Trophoblast cell (in vitro differentiated cells and primary cell): ENCODE measurements around the gene GRB10.

ENCODE experiments used
- DNase-seq, 2 donors: peaks; one replicate each; pipeline ENCODE4 v3.0.0-alpha.2; 2016
- H2AFZ ChIP-seq: 2 replicates; pipeline ENCODE4 v1.6.1; 2013; ENCODE audit warnings: low read length, moderate library complexity, mild to moderate bottlenecking; ENCODE audit not compliant: insufficient read depth, poor library complexity
- H2AK5ac ChIP-seq: 2 replicates; pipeline ENCODE4 v1.6.1; 2013; ENCODE audit warnings: mild to moderate bottlenecking, low read length
- H2BK120ac ChIP-seq: 2 replicates; pipeline ENCODE4 v1.6.1; 2013; ENCODE audit warnings: low read length, mild to moderate bottlenecking, moderate library complexity; ENCODE audit not compliant: insufficient read depth, poor library complexity
- H2BK12ac ChIP-seq: 2 replicates; pipeline ENCODE4 v1.6.1; 2013; ENCODE audit warnings: mild to moderate bottlenecking, low read length, moderate library complexity
- H2BK5ac ChIP-seq: 2 replicates; pipeline ENCODE4 v1.6.1; 2013; ENCODE audit warnings: low read length, low read depth, moderate library complexity, mild to moderate bottlenecking; ENCODE audit not compliant: poor library complexity
- H3K14ac ChIP-seq: 2 replicates; pipeline ENCODE4 v1.6.1; 2013; ENCODE audit warnings: mild to moderate bottlenecking, low read length
- H3K18ac ChIP-seq: 2 replicates; pipeline ENCODE4 v1.6.1; 2013; ENCODE audit warnings: mild to moderate bottlenecking, low read length
- H3K23ac ChIP-seq: 2 replicates; pipeline ENCODE4 v1.6.1; 2013; ENCODE audit warnings: low read length
- H3K27ac ChIP-seq: 2 replicates; pipeline ENCODE4 v1.5.1; 2013; ENCODE audit warnings: low read depth, mild to moderate bottlenecking, inconsistent platforms, low read length, moderate library complexity
- H3K27me3 ChIP-seq: 2 replicates; pipeline ENCODE4 v1.6.1; 2013; ENCODE audit warnings: inconsistent platforms, mild to moderate bottlenecking, low read length, moderate library complexity; ENCODE audit not compliant: insufficient read depth
- H3K36me3 ChIP-seq, 2 experiments: 1 replicate in 1 of 2; 2 replicates in 1 of 2; pipeline ENCODE4 v1.6.1; 2013; ENCODE audit warnings: low read length in 2 of 2, mild to moderate bottlenecking in 2 of 2, moderate library complexity in 1 of 2; ENCODE audit not compliant: insufficient read depth in 2 of 2, control insufficient read depth in 1 of 2
- H3K4ac ChIP-seq: 2 replicates; pipeline ENCODE4 v1.6.1; 2013; ENCODE audit warnings: low read depth, mild to moderate bottlenecking, low read length, moderate library complexity
- H3K4me1 ChIP-seq, 2 experiments: 1 replicate in 1 of 2; 2 replicates in 1 of 2; pipeline ENCODE4 v1.6.1; 2013; ENCODE audit warnings: low read length in 2 of 2, mild to moderate bottlenecking in 2 of 2, moderate library complexity in 1 of 2; ENCODE audit not compliant: insufficient read depth in 2 of 2, control insufficient read depth in 1 of 2
- H3K4me2 ChIP-seq: 2 replicates; pipeline ENCODE4 v1.6.1; 2013; ENCODE audit warnings: inconsistent platforms, mild to moderate bottlenecking, low read length, moderate library complexity
- H3K4me3 ChIP-seq: 2 replicates; pipeline ENCODE4 v1.5.1; 2013; ENCODE audit warnings: mild to moderate bottlenecking, low read depth, low read length, inconsistent platforms
- H3K79me1 ChIP-seq: one replicate; pipeline ENCODE4 v1.6.1; 2013; ENCODE audit warnings: low read length
- H3K79me2 ChIP-seq: 2 replicates; pipeline ENCODE4 v1.6.1; 2013; ENCODE audit warnings: low read length, mild to moderate bottlenecking; ENCODE audit not compliant: control insufficient read depth, insufficient read depth, poor library complexity
- H3K9ac ChIP-seq: 2 replicates; pipeline ENCODE4 v1.6.1; 2013; ENCODE audit warnings: mild to moderate bottlenecking, low read length
- H3K9me3 ChIP-seq: 2 replicates; pipeline ENCODE4 v1.6.1; 2013; ENCODE audit warnings: low read depth, mild to moderate bottlenecking, control low read depth, inconsistent platforms, low read length; ENCODE audit not compliant: insufficient read depth
- H4K12ac ChIP-seq: 2 replicates; pipeline ENCODE4 v1.6.1; 2013; ENCODE audit warnings: low read depth, mild to moderate bottlenecking, low read length, moderate library complexity
- H4K8ac ChIP-seq: 2 replicates; pipeline ENCODE4 v1.6.1; 2013; ENCODE audit warnings: low read depth, mild to moderate bottlenecking, low read length, moderate library complexity
- H4K91ac ChIP-seq: one replicate; pipeline ENCODE4 v1.6.1; 2013; ENCODE audit warnings: low read depth, mild to moderate bottlenecking, low read length, moderate library complexity
- WGBS: extraction: QIAGEN DNeasy Blood & Tissue Kit; methylation state at CpG from one replicate; pipeline ENCODE4 v1.1.7; 2013; ENCODE audit warnings: missing lambda C conversion rate; ENCODE audit not compliant: insufficient read length, insufficient coverage; ENCODE audit errors: extremely low coverage; 5-methylcytosine and 5-hydroxymethylcytosine counted together

The GRB10 gene

DNA sequence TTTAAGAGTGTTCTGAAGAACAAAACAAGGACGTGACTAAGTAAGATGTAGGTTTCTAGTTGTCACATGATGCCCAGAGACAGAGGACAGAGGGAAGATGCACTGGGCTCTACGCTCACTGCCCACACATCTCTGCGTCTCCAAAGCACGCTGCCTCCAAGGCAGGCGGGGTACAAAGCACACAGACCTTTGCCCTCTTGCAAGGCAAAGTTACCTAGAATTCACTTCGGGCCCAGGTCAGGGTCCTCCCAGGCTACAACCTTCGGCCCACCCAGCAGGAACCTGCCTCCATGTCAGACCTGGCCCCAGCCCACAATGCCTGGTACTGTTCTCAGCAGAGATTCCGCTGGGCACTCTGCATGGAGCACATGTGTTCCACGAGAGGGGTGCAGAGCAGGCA is 26.5 kb downstream of the GRB10 start:
- Histone ChIP-seq H3K23ac (no peak overlapping the region), H3K27ac (no peak overlapping the region), H3K36me3 (peaks cover 0 to 7% of the 10 kb centered on the region in 2 experiments), H3K14ac (no peak overlapping the region), H3K4me1 (peaks cover 0 to 9% of the 10 kb centered on the region in 2 experiments), H3K79me1 (no peaks in the 10 kb centered on the region), H4K12ac (no peak overlapping the region), H3K4me2 (no peak overlapping the region), H3K79me2 (peaks cover 1% of the 10 kb centered on the region), H2BK120ac (no peak overlapping the region), H3K4me3 (no peak overlapping the region), H2BK5ac (no peak overlapping the region), H2AFZ (no peak overlapping the region), H2AK5ac (no peak overlapping the region), H3K9ac (no peak overlapping the region), H4K8ac (no peak overlapping the region), H2BK12ac (no peak overlapping the region), H3K18ac (peak overlapping the region; percentile 14), H4K91ac (no peak overlapping the region), H3K4ac (no peak overlapping the region), H3K27me3 (no peaks in the 10 kb centered on the region), H3K9me3 (no peaks in the 10 kb centered on the region)
- WGBS: no CpG with 5 or more reads among the region's 9 CpGs
- DNase-seq: no peak

DNA sequence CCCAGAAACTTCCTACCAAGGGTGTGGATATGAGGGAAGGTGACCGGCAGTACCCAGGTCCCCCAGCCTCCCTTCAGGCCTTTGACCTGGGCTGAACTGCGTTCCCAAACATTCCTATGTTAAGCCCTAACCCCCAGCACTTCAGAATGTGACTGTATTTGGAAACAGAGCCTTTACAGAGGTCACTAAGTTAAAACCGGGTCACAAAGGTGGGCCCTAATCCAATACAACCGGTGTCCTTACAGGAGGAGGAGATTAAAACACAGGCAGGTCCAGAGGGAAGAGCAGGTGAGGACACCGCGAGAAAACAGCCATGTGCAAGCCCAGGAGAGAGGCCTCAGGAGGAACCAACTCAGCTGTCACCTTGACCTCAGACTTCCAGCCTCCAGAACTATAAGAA is 28.0 kb downstream of the GRB10 start:
- no peak overlapping the region for H3K18ac ChIP-seq
- no peaks in the 10 kb centered on the region for H3K27me3 ChIP-seq
- peaks cover 3 to 9% of the 10 kb centered on the region in 2 experiments for H3K4me1 ChIP-seq
- H3K9ac ChIP-seq: no peak overlapping the region
- no peak overlapping the region for H2AFZ ChIP-seq
- peaks cover 0 to 7% of the 10 kb centered on the region in 2 experiments for H3K36me3 ChIP-seq
- H3K14ac ChIP-seq: no peak overlapping the region
- H2BK5ac ChIP-seq: no peak overlapping the region
- H3K79me1 ChIP-seq: no peaks in the 10 kb centered on the region
- H2BK120ac ChIP-seq: no peak overlapping the region
- H2AK5ac ChIP-seq: no peak overlapping the region
- no CpG with 5 or more reads among the region's 6 CpGs for WGBS
- H4K8ac ChIP-seq: no peak overlapping the region
- H3K4me2 ChIP-seq: no peak overlapping the region
- no peak overlapping the region for H3K4me3 ChIP-seq
- no peak overlapping the region for H3K27ac ChIP-seq
- H3K4ac ChIP-seq: no peak overlapping the region
- no peak overlapping the region for H4K12ac ChIP-seq
- H3K79me2 ChIP-seq: peaks cover 1% of the 10 kb centered on the region
- H2BK12ac ChIP-seq: no peak overlapping the region
- no peak overlapping the region for H3K23ac ChIP-seq
- no peak for DNase-seq
- H4K91ac ChIP-seq: no peak overlapping the region
- no peaks in the 10 kb centered on the region for H3K9me3 ChIP-seq

DNA sequence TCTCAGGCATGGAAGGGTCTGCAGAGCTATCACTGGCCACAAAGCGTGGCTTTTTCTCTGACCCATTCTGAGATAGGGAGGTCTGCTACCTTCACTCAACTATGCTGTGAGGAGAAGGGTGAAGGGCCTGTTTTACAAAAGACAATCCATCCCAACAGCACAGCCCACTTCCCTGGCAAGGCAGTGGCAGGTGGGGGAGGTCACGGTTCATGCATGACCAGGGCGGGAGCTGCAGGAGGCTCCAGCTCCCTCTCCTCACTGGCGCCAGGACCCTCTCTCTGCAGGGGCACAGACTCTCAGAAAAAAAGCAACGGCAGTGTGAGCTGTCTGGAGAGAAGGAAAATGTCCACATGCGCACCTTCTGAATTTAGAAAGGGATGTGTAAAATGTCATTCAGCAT is 28.5 kb downstream of the GRB10 start:
- Histone ChIP-seq H3K79me2 (peaks cover 1% of the 10 kb centered on the region), H3K27me3 (no peaks in the 10 kb centered on the region), H3K4ac (no peak overlapping the region), H3K9ac (no peak overlapping the region), H3K4me3 (no peak overlapping the region), H2BK120ac (no peak overlapping the region), H3K23ac (no peak overlapping the region), H3K18ac (no peak overlapping the region), H2BK12ac (no peak overlapping the region), H3K14ac (no peak overlapping the region), H3K9me3 (no peaks in the 10 kb centered on the region), H2AFZ (no peak overlapping the region), H4K91ac (no peak overlapping the region), H3K4me1 (peaks cover 3 to 9% of the 10 kb centered on the region in 2 experiments), H3K27ac (no peak overlapping the region), H4K12ac (no peak overlapping the region), H3K79me1 (no peaks in the 10 kb centered on the region), H2AK5ac (no peak overlapping the region), H2BK5ac (no peak overlapping the region), H3K4me2 (no peak overlapping the region), H4K8ac (no peak overlapping the region), H3K36me3 (peaks cover 0 to 7% of the 10 kb centered on the region in 2 experiments)
- WGBS: no CpG with 5 or more reads among the region's 6 CpGs
- no peak for DNase-seq

DNA sequence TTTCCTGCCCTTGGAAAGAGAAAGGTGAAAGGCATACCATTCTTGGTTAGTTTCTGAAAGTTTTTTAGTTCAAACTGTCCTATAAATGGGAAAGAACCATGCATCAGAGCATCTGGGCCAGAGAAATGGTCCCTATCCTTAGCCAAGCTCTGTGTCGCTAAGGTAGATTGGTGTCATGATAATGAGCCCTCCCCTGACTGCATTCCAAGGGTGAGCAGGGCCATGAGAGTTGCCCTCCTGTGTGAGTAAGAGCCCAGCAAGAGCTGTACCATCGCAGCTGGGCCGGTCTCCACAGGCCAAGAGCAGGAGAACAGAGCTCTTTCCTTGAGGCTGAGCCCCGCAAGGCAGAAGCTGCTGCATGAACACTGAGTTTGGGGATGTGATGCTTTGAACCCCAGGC is 30.3 kb downstream of the GRB10 start:
- no peak overlapping the region for H3K4me2 ChIP-seq
- no peak overlapping the region for H2BK5ac ChIP-seq
- H4K12ac ChIP-seq: no peak overlapping the region
- no peak overlapping the region for H4K91ac ChIP-seq
- no peaks in the 10 kb centered on the region for H3K27me3 ChIP-seq
- no peak overlapping the region for H3K4ac ChIP-seq
- no peak overlapping the region for H2BK120ac ChIP-seq
- no peak overlapping the region for H3K23ac ChIP-seq
- no peaks in the 10 kb centered on the region for H3K9me3 ChIP-seq
- H4K8ac ChIP-seq: no peak overlapping the region
- H2AFZ ChIP-seq: no peak overlapping the region
- DNase-seq: peak in 1 of 2 donors; percentile 67
- H3K9ac ChIP-seq: no peak overlapping the region
- H3K14ac ChIP-seq: no peak overlapping the region
- peaks cover 3 to 9% of the 10 kb centered on the region in 2 experiments for H3K4me1 ChIP-seq
- peaks cover 1% of the 10 kb centered on the region for H3K79me2 ChIP-seq
- no peak overlapping the region for H3K18ac ChIP-seq
- no peak overlapping the region for H3K27ac ChIP-seq
- peaks cover 4 to 7% of the 10 kb centered on the region in 2 experiments for H3K36me3 ChIP-seq
- no CpG with 5 or more reads among the region's 4 CpGs for WGBS
- no peak overlapping the region for H2BK12ac ChIP-seq
- H2AK5ac ChIP-seq: no peak overlapping the region
- no peaks in the 10 kb centered on the region for H3K79me1 ChIP-seq
- no peak overlapping the region for H3K4me3 ChIP-seq
